Measurements from ENCODE around the gene GRK5. TPM values are rescaled to one million over a fixed set of nuclear protein-coding genes. Genes with fewer than 3 reads are reported as not detected.

GRK5 gene
- total RNA-seq, 1 experiment from 2014 or later = 29.0 TPM

- H3K27me3 ChIP-seq (ENCODE audit: control insufficient read depth, insufficient read depth, low read length) = no peaks in the 10 kb centered on the region
- no TSS peak for BruUV-seq (replicated peaks)
- DNase-seq (ENCODE audit: low read depth, low spot score) (no peak), ATAC-seq (no peak)
- no peak overlapping the region for H3K27ac ChIP-seq (ENCODE audit: low read length)
- intact Hi-C loops (cut with micrococcal nuclease; ENCODE audit: unreplicated experiment) (no loop called here), in situ Hi-C loops (cut with HindIII; ENCODE audit: low pct_unique_long_range_greater_than_20kb, low sequenced_read_pairs) (no loop called here)
- H3K4me3 ChIP-seq (ENCODE audit: low read depth in 2 of 2, low read length in 2 of 2) = no peak overlapping the region
- POLR2A ChIA-PET = no interaction called here
- H3K4me1 ChIP-seq (ENCODE audit: control insufficient read depth, insufficient read depth, low read length) = peaks cover 4% of the 10 kb centered on the region; the same call in 1 of the 2 replicates
- H3K9me3 ChIP-seq (ENCODE audit: control insufficient read depth, insufficient read depth, low read depth, low read length) = no peaks in the 10 kb centered on the region
- CTCF ChIA-PET = no interaction called here
- H3K36me3 ChIP-seq (ENCODE audit: control insufficient read depth, insufficient read depth, low read length) = no peaks in the 10 kb centered on the region
- TF ChIP-seq REST (IDR thresholded peaks at IDR 0.05; ENCODE audit: insufficient read depth in 1 of 2, low read depth in 2 of 2, low read length in 1 of 2) = no peak
These were observed 250.8 kb downstream of the GRK5 start for GRCh38 chr10:119457966-119458766.

- BruUV-seq (replicated peaks) = no TSS peak
- ATAC-seq (no peak), DNase-seq (ENCODE audit: low read depth, low spot score) (no peak)
- peaks cover 4% of the 10 kb centered on the region; the same call in 1 of the 2 replicates for H3K4me1 ChIP-seq (ENCODE audit: control insufficient read depth, insufficient read depth, low read length)
- in situ Hi-C loops (cut with HindIII; ENCODE audit: low pct_unique_long_range_greater_than_20kb, low sequenced_read_pairs) (no loop called here), intact Hi-C loops (cut with micrococcal nuclease; ENCODE audit: unreplicated experiment) (no loop called here)
- H3K36me3 ChIP-seq (ENCODE audit: control insufficient read depth, insufficient read depth, low read length) = no peaks in the 10 kb centered on the region
- CTCF ChIA-PET = no interaction called here
- H3K27ac ChIP-seq (ENCODE audit: low read length) = no peak overlapping the region
- no peak for TF ChIP-seq TCF7L2 (IDR thresholded peaks at IDR 0.05; ENCODE audit: low read depth, low read length)
- no peak for TF ChIP-seq POLR2AphosphoS5 (IDR thresholded peaks at IDR 0.05; ENCODE audit: low read depth, low read length)
- TF ChIP-seq REST (IDR thresholded peaks at IDR 0.05; ENCODE audit: insufficient read depth in 1 of 2, low read depth in 2 of 2, low read length in 1 of 2) = no peak
- TF ChIP-seq SIN3A (IDR thresholded peaks at IDR 0.05; ENCODE audit: borderline replicate concordance, insufficient read depth, low read depth, low read length) = no peak
- no peak for TF ChIP-seq CTCF (IDR thresholded peaks at IDR 0.05)
- no peaks in the 10 kb centered on the region for H3K27me3 ChIP-seq (ENCODE audit: control insufficient read depth, insufficient read depth, low read length)
- H3K9me3 ChIP-seq (ENCODE audit: control insufficient read depth, insufficient read depth, low read depth, low read length) = no peaks in the 10 kb centered on the region
- H3K4me3 ChIP-seq (ENCODE audit: low read depth in 2 of 2, low read length in 2 of 2) = no peak overlapping the region
- POLR2A ChIA-PET = interaction anchor here (0.6 kb wide), 1 partner anchor 40 kb away, joined by 11 read pairs; no protein-coding TSS in a partner anchor
These were observed 252.4 kb downstream of the GRK5 start for GRCh38 chr10:119459681-119460340.

Measured in Panc1 (cell line).